Retina (tissue), 1 donor: ENCODE measurements around the gene PRPF6.
A peak's percentile ranks its signal among the peaks of the same experiment; 100 is the strongest.
"Not testable (repeated sequence)": the region's sequence is repeated elsewhere in the genome, so short reads cannot be mapped to it uniquely, and the experiment has no call there.

Source experiments
- DNase-seq: peaks from one replicate; pipeline ENCODE4 v3.0.0-alpha.2; 2016

The PRPF6 gene

GRCh38 chr20:63945921-63946920 lies 34.7 kb upstream of the PRPF6 start:
- no peak for DNase-seq

DNA sequence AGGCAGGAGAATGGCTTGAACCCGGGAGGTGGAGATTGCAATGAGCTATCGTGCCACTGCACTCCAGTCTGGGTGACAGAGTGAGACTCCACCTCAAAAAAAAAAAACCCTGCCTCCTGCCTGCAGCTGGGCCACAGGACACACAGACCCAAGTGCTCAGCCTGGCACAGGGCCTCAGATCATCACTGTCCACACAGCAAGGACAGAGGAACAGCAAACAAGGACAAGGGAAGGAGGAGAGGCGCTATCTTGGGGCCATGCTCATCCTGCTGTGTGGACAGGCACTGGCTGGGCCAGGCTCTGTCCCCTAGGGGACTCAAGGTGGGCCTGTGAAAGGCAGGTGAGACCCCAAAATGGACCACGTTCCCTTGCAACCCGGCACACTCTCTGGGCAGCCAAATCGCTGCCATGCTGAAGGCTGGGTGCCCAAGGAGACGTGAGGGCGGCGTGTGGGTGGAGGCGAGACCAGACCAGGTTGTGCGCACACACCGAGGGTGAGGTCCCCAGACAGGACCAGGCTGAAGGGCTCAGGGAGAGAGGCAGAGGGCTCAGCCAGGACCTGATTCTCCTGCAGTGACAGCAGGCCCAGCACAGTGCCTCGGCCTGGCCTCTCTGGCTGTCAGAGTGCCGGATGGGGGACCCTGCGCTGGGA lies 33.8 kb upstream of the PRPF6 start:
- no peak for DNase-seq

DNA sequence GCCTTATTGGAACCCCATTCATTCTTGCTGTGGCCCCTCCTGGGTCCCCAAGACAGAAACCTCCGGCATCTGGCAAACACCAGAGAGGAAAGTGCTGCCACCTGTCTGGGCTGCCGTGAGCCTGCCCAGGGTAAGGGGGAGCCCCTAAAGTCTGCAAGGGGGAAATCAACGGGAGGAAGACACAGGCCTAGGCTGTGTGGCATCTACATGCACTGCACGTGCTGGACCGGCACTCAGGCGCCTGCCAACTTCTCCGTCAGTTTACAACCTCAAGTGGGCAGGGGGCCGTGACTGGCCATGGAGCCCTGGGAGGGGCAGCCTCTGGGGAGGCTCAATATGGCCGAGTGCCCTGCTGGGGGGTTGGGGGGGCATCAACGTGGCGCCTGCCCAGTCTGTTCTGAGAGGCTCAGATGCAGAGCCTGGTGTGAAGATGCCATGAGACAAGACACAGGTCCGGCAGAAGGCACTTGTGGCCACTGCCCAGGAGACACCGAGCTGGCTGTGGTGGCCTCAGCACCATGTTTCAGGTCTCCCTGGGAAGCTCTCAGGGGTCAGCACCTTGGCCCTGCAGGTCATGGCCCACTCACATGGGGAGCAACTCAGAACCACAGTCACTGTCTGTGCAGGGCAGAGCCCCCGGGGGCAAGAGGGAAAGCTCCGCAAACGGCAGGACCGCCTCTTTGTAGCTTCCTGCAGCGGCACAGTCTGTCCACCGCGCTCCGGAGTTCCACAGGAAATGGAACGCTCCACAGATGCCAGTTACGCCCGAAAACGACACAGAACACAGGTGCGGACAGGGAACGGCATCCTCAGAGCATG lies 33.1 kb upstream of the PRPF6 start:
- peak; percentile 37 for DNase-seq

GRCh38 chr20:63950701-63951397 lies 30.1 kb upstream of the PRPF6 start:
- DNase-seq = peak; percentile 38

GRCh38 chr20:63951398-63952209 lies 29.3 kb upstream of the PRPF6 start:
- no peak for DNase-seq

DNA sequence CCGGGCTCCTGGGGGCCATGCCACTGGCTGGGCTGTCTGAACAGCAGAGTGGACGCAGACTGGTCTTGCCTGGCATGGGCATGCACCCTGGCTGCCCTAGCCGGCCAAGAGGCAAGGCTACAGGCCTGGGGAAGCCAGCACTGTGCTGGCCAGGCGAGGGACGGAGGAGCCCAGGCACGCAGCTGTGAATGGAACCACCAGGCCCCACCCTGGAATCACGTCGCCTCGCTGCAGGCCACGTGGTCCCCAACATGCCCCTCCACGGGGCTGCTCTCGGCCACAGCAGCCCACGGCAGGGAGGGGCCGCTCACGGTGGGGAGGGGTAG lies 28.8 kb upstream of the PRPF6 start:
- DNase-seq = no peak

DNA sequence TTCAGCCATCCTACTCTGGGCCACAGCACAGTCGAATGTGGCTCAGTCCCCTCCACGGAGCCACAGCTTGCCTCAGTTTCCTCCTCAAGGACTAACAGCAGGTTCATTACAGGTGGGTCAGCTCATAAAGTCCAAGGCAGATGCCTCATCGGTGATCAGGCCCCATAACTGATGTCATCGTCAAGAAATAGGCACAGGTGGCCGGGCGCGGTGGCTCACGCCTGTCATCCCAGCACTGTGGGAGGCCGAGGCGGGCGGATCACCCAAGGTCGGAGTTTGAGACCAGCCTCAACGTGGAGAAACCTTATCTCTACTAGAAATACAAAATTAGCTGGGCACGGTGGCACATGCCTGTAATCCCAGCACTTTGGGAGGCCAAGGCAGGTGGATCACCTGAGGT lies 28.2 kb upstream of the PRPF6 start:
- DNase-seq = no peak

GRCh38 chr20:63953764-63954429 lies 27.0 kb upstream of the PRPF6 start:
- DNase-seq = no peak

DNA sequence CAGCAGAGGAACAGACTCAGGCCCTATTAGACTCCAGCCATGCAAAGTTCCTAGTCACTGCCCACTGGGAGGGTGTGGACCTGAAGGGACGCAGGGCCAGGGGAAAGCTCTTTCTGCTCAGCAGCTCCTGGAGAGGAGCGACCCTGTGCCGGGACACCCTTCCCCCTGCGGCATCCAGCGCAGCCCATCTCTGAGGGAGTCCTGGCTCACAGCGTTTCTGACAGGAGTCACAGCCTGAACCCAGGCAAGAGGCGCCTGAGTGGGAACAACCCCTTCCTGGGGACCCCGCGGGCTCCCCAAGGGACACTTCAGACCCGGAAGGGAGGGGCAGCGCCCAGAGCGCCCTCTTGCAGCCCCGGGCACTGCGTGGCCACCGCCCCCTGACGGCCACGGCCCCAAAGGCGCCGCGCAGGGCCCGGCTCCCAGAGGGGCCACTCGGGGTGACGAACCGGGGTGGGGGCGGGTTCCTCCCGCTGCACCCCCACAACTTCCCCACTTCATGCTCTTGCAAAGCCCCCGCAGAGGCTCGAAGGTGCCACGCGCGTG lies 25.6 kb upstream of the PRPF6 start:
- DNase-seq = peak; percentile 66

- DNase-seq = peak; percentile 94
Observed at GRCh38 chr20:63955827-63956663, 24.9 kb upstream of the PRPF6 start, which contains the start of gene UCKL1. UCKL1 (minus strand) TSS chr20:63956416; CDS start chr20:63956372, 44 bp downstream.

DNA sequence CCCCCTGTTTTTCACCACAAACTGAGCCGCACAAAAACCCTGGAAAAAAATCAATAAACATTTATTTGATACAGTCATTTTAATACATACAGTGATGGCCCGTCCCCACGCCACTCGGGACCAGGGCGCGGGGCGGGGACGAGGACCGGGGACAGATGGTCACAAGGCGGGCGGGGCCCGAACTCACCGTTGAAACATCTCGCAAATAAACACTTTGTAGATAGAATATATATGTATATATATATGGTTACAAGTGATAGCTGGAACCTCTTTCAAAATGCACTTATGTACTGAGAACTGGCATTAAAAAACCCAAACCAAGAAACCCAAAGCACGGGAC lies 24.3 kb upstream of the PRPF6 start:
- DNase-seq = no peak

DNA sequence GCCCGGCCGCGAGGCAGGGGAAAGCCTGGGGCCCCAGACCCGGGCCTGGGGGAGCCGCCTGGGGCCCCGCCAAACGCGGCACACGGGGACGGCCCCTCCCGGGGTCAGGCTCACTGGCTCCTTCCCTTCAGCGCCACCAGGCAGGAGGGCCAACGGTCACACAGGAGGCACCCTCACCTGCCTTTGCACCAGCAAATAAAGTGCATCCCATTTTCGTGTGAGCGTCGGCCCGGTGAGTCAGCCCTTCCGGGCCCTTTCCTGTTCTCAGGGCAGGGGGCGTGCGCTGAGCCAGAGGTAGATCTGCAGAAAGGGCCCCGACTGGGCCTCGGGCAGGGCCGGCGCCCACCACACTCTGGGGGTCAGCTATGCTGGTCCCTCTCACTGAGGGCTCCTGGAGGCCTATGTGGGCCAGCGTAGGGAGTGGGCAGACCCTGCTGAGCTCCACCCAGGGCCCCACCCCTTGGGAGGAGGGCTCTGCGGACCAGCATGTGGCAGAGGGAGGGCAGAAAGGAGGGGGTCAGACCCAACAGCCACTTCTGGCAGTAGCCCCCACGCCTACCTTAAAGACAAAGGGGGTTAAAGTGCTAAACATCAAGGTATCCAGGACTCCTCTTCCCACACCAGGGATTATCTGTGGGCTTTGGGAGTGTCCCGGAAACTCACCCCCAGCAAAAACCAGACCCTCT lies 23.8 kb upstream of the PRPF6 start:
- DNase-seq = peak; percentile 61

DNA sequence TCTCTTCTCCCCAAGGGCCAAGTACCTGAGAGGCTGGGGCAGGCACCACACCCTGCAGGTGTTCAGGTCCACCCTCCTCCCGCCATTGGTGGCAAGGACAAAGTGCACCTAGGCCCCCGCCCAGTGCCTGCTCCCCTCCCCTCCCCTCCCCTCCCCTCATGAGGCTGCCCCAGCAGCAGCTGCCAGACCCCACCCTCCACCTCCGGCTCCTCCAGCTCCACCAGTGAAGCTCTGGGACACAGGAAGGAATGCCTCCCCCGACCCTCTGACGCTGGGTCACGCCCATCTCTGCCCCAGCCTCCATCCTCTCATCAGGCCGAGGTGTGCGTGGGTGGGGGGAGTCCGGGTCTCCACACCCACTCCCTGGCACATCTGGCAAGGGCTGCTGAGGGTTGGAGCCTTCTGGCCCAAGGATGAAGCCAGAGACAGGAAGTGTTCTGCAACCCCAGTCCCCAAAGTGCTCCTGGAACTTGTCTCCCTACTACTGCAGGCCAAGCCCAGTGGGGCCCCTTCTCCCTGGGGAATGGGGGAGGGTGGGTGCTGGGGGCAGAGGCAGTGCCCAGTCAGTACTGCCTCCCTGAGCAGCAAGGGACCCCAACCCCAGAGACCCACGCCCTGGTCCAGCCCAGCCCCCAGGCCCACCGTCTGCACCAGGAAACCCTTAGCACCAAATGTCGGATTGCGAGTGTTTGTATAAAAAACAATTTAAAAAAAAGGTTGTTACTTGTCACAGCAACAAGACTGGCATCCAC lies 23.1 kb upstream of the PRPF6 start:
- DNase-seq = no peak

DNA sequence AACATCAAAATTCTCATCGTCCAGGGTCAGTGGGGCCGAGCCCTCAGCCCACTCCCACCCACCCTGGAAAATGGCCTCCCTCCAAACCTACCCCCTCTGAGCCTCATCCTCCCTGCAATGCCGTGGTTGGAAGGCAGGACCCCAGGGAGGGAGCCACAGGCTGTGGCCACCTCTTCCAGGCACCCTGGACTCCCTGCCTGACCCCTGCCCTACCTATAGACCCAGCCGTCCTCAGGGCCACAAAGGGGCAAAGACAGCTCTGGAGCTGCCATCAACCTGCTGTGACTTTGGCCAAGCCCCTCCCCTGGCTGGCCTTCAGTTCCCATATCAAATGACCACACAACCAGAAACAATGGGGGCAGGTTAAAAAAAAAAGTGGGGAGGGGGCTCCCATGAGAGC lies 22.5 kb upstream of the PRPF6 start:
- no peak for DNase-seq

DNA sequence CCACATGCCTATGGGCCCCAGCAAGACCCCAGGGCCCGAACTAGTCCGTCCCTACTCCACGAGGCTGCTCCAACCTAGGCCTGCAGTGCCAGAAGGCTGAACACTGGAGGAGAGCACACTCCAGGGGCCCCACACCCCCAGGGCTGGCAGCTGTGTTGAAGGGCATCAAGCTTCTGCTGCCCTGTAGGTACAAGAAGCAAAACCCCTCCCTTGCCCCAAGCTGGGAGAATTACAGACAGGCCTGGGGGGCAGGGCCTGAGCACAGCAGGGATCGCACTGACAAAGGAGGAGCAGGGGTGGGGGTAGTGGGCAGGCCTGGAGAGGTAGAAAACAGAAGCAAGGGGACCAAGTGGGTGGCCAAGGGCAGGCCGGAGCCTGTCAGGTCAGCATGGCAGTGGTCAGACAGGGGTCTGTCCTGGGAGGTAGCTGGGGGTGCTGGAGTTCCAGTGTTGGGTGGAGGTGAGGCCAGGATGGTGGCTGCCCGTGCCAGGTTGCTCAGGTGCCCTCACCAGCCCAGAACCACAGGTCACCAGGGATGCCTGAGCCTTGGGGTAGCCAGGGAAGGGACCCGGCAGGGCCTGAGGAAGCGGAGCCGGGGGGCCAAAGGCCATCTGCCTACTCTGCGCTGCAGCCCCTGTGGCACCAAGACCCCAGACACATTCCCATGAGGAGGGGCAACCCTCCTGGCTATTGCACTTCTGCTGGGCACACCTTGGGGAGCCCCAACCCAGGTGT lies 21.8 kb upstream of the PRPF6 start:
- DNase-seq = no peak

DNA sequence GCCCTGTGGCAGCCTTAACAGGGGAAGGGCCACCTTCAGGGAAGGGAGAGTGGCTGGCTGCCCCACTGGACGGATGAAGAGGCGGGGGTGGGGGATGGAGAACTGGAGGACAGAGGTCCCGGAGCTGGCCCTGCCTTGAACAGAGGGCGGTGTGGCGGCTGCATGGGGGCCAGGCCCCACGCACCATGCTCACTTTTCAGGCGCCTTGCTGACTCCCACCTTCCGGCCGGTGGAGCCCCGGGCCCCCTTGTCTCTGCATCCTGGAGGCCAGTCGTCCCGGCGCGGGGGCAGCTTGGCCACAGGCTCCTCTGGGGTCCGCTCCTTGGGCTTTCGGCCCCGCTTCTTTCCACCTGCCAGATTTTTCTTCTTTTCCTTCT lies 21.2 kb upstream of the PRPF6 start:
- DNase-seq = no peak

GRCh38 chr20:63960654-63961621 lies 20.0 kb upstream of the PRPF6 start:
- DNase-seq = not testable (repeated sequence)
